PC-3 (cell line): ENCODE data around the gene RPL39.

Source experiments
- CTCF ChIP-seq: fragments of 300-600 bp; sonication (generic); conservative IDR thresholded peaks from 2 replicates; pipeline ENCODE4 v1.5.1; 2017; ENCODE audit warnings: antibody characterized with exemption, low read depth, mild to moderate bottlenecking, low read length
- EZH2 ChIP-seq: fragments of 300-600 bp; sonication (generic); IDR thresholded peaks from one replicate; pipeline ENCODE4 v1.6.1; 2017; ENCODE audit warnings: antibody characterized with exemption, mild to moderate bottlenecking, low read length; ENCODE audit not compliant: unreplicated experiment

- TF ChIP-seq CTCF = no peak
- TF ChIP-seq EZH2 = no peak
Measured at GRCh38 chrX:119758731-119759247, 32.6 kb downstream of the RPL39 start.
